HepG2 (cell line): ENCODE results near the gene SLC2A4. TPM values are rescaled to one million over a fixed set of nuclear protein-coding genes. Genes with fewer than 3 reads are reported as not detected.

Experiments used
- ARNT2 ChIP-seq: sonication (generic); formaldehyde crosslinking; IDR thresholded peaks from 2 replicates; pipeline ENCODE4 v1.8.0; 2022; ENCODE audit warnings: mild to moderate bottlenecking, low read depth, missing genetic modification reagents, moderate library complexity
- CEBPG ChIP-seq: IDR thresholded peaks from 2 replicates; pipeline ENCODE4 v1.6.1; 2016
- DMAP1 ChIP-seq: IDR thresholded peaks from 2 replicates; pipeline ENCODE4 v1.6.1; 2016
- FOSL2 ChIP-seq: sonication (generic); formaldehyde crosslinking; IDR thresholded peaks from 2 replicates; pipeline ENCODE4 v1.4.0; 2020; ENCODE audit warnings: missing genetic modification reagents
- ISL2 ChIP-seq: sonication (generic); formaldehyde crosslinking; IDR thresholded peaks from 2 replicates; pipeline ENCODE4 v1.5.0; 2020; ENCODE audit warnings: missing genetic modification reagents
- SNAPC2 ChIP-seq: sonication (generic); formaldehyde crosslinking; IDR thresholded peaks from 2 replicates; pipeline ENCODE4 v1.8.1; 2022; ENCODE audit warnings: mild to moderate bottlenecking, missing genetic modification reagents
- STAT6 ChIP-seq: sonication (generic); formaldehyde crosslinking; IDR thresholded peaks from 2 replicates; pipeline ENCODE4 v1.4.0; 2020; ENCODE audit warnings: missing genetic modification reagents, mild to moderate bottlenecking, borderline replicate concordance
- TAF1 ChIP-seq: sonication (generic); formaldehyde crosslinking; IDR thresholded peaks from 2 replicates; pipeline ENCODE4 v1.4.0; 2020; ENCODE audit warnings: missing genetic modification reagents
- TBL1XR1 ChIP-seq: fragments of 150-350 bp; IDR thresholded peaks from 2 replicates; pipeline ENCODE4 v1.6.1; 2014; ENCODE audit warnings: borderline replicate concordance, low read length; ENCODE audit not compliant: partially characterized antibody
- TERF1 ChIP-seq: sonication (generic); formaldehyde crosslinking; IDR thresholded peaks from 2 replicates; pipeline ENCODE4 v1.8.0; 2022; ENCODE audit warnings: mild to moderate bottlenecking, missing genetic modification reagents, moderate library complexity
- TP53 ChIP-seq: sonication (generic); formaldehyde crosslinking; conservative IDR thresholded peaks from 2 replicates; pipeline ENCODE4 v1.4.0; 2020; ENCODE audit warnings: missing genetic modification reagents
- ZBTB33 ChIP-seq: sonication (generic); formaldehyde crosslinking; IDR thresholded peaks from 2 replicates; pipeline ENCODE4 v1.4.0; 2020; ENCODE audit warnings: missing genetic modification reagents
- ZFP82 ChIP-seq: sonication (generic); formaldehyde crosslinking; IDR thresholded peaks from 2 replicates; pipeline ENCODE4 v1.5.1; 2020; ENCODE audit warnings: mild to moderate bottlenecking, missing genetic modification reagents, borderline replicate concordance
- ZNF326 ChIP-seq: sonication (generic); formaldehyde crosslinking; IDR thresholded peaks from 2 replicates; pipeline ENCODE4 v1.4.0; 2020; ENCODE audit warnings: missing genetic modification reagents, borderline replicate concordance
- ZNF350 ChIP-seq: sonication (generic); formaldehyde crosslinking; IDR thresholded peaks from 2 replicates; pipeline ENCODE4 v1.4.0; 2020; ENCODE audit warnings: mild to moderate bottlenecking, low read depth, missing genetic modification reagents, borderline replicate concordance
- ZNF451 ChIP-seq: sonication (generic); formaldehyde crosslinking; IDR thresholded peaks from 2 replicates; pipeline ENCODE4 v1.5.0; 2020; ENCODE audit warnings: mild to moderate bottlenecking, missing genetic modification reagents
- ZNF574 ChIP-seq: sonication (generic); formaldehyde crosslinking; IDR thresholded peaks from 2 replicates; pipeline ENCODE4 v1.4.0; 2020; ENCODE audit warnings: missing genetic modification reagents
- ZNF619 ChIP-seq: sonication (generic); formaldehyde crosslinking; IDR thresholded peaks from 2 replicates; pipeline ENCODE4 v1.4.0; 2020; ENCODE audit warnings: mild to moderate bottlenecking, missing genetic modification reagents
- ZNF775 ChIP-seq: sonication (generic); formaldehyde crosslinking; IDR thresholded peaks from 2 replicates; pipeline ENCODE4 v1.4.0; 2020; ENCODE audit warnings: missing genetic modification reagents, mild to moderate bottlenecking, moderate library complexity, borderline replicate concordance
- ZSCAN21 ChIP-seq: sonication (generic); formaldehyde crosslinking; IDR thresholded peaks from 2 replicates; pipeline ENCODE4 v1.8.0; 2022; ENCODE audit warnings: mild to moderate bottlenecking, missing genetic modification reagents, moderate library complexity, borderline replicate concordance
- ZSCAN22 ChIP-seq: sonication (generic); formaldehyde crosslinking; IDR thresholded peaks from 2 replicates; pipeline ENCODE4 v1.4.0; 2020; ENCODE audit warnings: mild to moderate bottlenecking, missing genetic modification reagents
- polyA plus RNA-seq, 8 experiments: library from polyadenylated mRNA; depleted of rRNA in 3 of 8; stranded (reverse) in 7 of 8; unstranded in 1 of 8; fragments of >200 nt; fragmentation: Illumina TruSeq in 4 of 8; extraction: Trizol in 4 of 8; gene quantifications; 2 replicates each; pipeline versions ENCODE4 v1.2.1 to v1.2.3, GENCODE V29; 2011 to 2016; ENCODE audit warnings: low read depth in 4 of 8, missing spikeins in 1 of 8, mixed read lengths in 1 of 8; ENCODE audit not compliant: insufficient read depth in 1 of 8
- total RNA-seq, 5 experiments: library from RNA; depleted of rRNA; stranded (reverse); fragments of >200 nt; fragmentation: Illumina TruSeq; extraction: Trizol; gene quantifications; 2 replicates each; pipeline ENCODE4 v1.2.3, GENCODE V29; 2016; ENCODE audit warnings: low read depth in 1 of 5

Gene SLC2A4
- total and polyA plus RNA-seq, 2 of the 13 experiments (the other 11 are each of a cell fraction or from before 2014, with no cell fraction given) = 4.9 to 5.8 TPM

GRCh38 chr17:7234083-7234951, 47.2 kb upstream of the SLC2A4 start, which contains the start of gene DVL2 (continued):
- TF ChIP-seq ZBTB33 (CRISPR knock-in tag) (peak; percentile 51; the same call in 1 of the 2 replicates), FOSL2 (peak; percentile 60), CEBPG (CRISPR knock-in tag) (peak; percentile 49; the same call in 1 of the 2 replicates), ZNF775 (no peak), DMAP1 (CRISPR knock-in tag) (0 out of 2 replicates have a peak, but pooled peaks have one; percentile 58), ISL2 (CRISPR knock-in tag) (peak; percentile 56; the same call in 1 of the 2 replicates), ZNF451 (CRISPR knock-in tag) (peak; percentile 97), TAF1 (CRISPR knock-in tag) (peak; percentile 73; the same call in 1 of the 2 replicates), TERF1 (CRISPR knock-in tag) (no peak), SNAPC2 (no peak), ZNF619 (CRISPR knock-in tag) (no peak), ZNF574 (peak; percentile 86), ARNT2 (CRISPR knock-in tag) (no peak; the same call in 1 of the 2 replicates), ZFP82 (CRISPR knock-in tag) (peak; percentile 80; the same call in 1 of the 2 replicates), ZSCAN22 (CRISPR knock-in tag) (no peak), TBL1XR1 (peak; percentile 91), ZNF326 (peak; percentile 81; the same call in 1 of the 2 replicates), ZNF350 (CRISPR knock-in tag) (peak; percentile 83), TP53 (CRISPR knock-in tag) (peak; percentile 83), ZSCAN21 (CRISPR knock-in tag) (peak; percentile 63; the same call in 1 of the 2 replicates), STAT6 (CRISPR knock-in tag) (no peak)
